ENCODE measurements around the gene NAALADL2.
"Not testable (repeated sequence)": the region's sequence is repeated elsewhere in the genome, so short reads cannot be mapped to it uniquely, and the experiment has no call there.

DNA sequence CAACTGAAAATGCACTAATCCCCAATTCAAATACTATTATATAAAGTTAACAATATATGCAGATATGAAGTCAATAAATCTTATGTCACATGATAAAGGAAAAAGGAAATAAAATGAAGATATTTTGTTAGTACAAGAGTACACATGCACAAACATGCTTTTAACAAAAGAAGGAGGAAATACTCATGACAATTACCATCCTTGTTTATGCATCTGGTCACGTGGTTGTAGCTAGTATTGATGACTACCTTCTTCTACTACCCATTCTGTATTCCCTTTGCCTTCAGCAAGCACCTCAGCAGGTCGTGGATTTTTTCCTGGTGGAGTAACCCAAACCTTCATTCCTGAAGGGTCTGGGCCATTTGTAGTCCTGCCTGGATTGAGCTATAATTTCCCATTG is 669.6 kb downstream of the NAALADL2 start:
- TF ChIP-seq, protein P1, sequence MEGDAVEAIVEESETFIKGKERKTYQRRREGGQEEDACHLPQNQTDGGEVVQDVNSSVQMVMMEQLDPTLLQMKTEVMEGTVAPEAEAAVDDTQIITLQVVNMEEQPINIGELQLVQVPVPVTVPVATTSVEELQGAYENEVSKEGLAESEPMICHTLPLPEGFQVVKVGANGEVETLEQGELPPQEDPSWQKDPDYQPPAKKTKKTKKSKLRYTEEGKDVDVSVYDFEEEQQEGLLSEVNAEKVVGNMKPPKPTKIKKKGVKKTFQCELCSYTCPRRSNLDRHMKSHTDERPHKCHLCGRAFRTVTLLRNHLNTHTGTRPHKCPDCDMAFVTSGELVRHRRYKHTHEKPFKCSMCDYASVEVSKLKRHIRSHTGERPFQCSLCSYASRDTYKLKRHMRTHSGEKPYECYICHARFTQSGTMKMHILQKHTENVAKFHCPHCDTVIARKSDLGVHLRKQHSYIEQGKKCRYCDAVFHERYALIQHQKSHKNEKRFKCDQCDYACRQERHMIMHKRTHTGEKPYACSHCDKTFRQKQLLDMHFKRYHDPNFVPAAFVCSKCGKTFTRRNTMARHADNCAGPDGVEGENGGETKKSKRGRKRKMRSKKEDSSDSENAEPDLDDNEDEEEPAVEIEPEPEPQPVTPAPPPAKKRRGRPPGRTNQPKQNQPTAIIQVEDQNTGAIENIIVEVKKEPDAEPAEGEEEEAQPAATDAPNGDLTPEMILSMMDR (IDR thresholded peaks at IDR 0.05; ENCODE audit: control extremely low read depth in 1 of 3, insufficient read depth in 1 of 3, low read depth in 1 of 3, low read length in 3 of 3): not testable (repeated sequence)
- TF ChIP-seq EP300 (IDR thresholded peaks at IDR 0.05; ENCODE audit: borderline replicate concordance in 1 of 2, low read depth in 2 of 2, low read length in 2 of 2); POLR2AphosphoS5 (IDR thresholded peaks at IDR 0.05; ENCODE audit: low read depth, low read length); ASH2L (IDR thresholded peaks at IDR 0.05; ENCODE audit: low read length); GABPA (IDR thresholded peaks at IDR 0.05; ENCODE audit: borderline replicate concordance, insufficient read depth, low read length); MAFK (IDR thresholded peaks at IDR 0.05; ENCODE audit: low read depth, low read length); POLR2A (IDR thresholded peaks at IDR 0.05; ENCODE audit: control extremely low read depth in 1 of 2, low read depth in 2 of 2, low read length in 2 of 2); YY1 (IDR thresholded peaks at IDR 0.05; ENCODE audit: low read depth, low read length); TCF12 (IDR thresholded peaks at IDR 0.05; ENCODE audit: low read depth, low read length); CREB1 (IDR thresholded peaks at IDR 0.05): not testable (repeated sequence)
- TF ChIP-seq, protein P2, sequence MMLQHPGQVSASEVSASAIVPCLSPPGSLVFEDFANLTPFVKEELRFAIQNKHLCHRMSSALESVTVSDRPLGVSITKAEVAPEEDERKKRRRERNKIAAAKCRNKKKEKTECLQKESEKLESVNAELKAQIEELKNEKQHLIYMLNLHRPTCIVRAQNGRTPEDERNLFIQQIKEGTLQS (IDR thresholded peaks at IDR 0.05; ENCODE audit: insufficient read depth, low read depth, low read length): not testable (repeated sequence)
